NCI-H526 (cell line): ENCODE data around the gene ADCY2.
A peak's percentile ranks its signal among the peaks of the same experiment; 100 is the strongest.

Experiments
- DNase-seq, 2 experiments: peaks; one replicate each; lab custom pipeline; 2025; lab: John Stamatoyannopoulos, UW

ADCY2 gene

GRCh38 chr5:7869474-7870136, 473.7 kb downstream of the ADCY2 start:
- DNase-seq = peak; percentile 16 to 39

DNA sequence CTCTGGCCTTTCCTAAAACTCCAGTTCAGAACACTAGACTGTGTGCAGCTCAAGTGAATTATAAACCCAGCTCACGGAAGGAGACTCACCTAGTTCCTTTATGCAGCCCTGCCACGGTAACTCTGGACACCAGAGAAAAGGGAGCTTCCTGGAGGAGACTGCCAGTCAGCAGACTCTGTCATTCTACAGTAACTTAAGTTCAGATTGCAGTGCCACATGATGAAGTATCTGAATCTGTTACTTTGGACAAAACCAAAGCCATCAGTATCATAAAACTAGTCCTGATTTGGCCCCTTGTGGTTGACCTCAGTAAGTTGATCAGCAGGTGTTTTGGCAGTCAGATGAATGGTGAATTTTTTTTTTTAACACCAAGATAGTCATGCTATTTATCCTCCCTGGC, 475.7 kb downstream of the ADCY2 start:
- no peak for DNase-seq

DNA sequence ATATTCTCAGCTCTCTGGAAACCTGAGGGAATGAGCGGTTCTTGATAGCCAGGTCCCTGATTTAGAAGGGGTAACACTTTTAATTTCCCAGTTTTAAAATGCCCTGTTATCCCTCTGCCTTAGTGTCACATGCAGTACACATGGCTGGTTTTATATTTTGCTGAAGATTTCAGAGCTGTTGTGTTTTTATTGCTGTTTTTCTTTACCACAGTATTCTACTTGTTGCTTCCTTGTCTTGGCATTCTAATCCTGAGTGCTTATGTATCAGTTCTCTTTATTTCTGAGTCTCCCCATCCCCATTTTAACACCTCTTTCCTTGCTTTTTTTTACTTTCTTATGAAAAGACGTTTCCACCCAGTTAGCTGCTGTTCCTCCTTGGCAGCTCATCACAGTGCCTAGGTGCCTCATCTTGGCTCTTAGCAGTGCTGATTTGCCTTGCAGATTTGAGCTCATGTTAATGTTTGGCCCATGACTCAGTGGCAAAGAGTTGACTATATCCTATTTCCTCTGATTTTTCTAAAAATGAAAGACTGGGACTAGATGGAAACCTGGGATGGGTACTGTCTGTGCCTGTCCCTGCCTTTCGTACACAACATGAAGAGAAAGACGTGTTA, 476.7 kb downstream of the ADCY2 start:
- peak; percentile 65 to 70 for DNase-seq

DNA sequence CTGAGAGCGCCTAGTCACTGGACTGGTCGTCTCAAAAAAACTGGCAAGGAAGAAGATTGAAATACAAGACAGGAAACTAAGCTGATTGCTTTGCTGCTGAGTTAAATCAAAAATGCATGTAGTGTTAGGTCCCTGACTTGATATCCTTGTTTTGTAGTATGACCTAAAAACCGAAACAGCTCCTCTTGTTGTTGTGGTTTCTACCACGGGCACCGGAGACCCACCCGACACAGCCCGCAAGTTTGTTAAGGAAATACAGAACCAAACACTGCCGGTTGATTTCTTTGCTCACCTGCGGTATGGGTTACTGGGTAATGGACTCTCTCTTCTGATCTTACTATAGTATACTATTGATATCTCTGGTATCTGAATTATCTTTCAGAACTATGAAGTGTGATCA, 477.3 kb downstream of the ADCY2 start:
- peak; percentile 50 to 79 for DNase-seq

DNA sequence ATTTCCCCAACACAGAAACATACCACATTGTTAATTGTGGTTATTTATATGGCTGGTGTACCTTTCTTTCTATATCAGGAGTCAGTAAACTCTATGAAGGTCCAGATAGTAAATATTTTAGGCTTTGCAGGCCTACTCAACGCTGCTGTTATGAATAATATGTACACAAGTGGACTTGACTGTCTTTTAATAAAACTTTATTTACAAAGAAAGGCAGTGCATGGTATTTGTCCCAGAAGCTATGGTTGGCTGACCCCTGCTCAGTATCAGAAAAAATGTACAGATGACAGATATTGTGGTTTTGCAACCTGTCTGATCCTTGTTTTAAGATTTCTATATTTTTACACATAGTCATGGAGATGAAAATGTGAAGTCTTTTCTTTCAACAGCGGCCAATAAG, 478.7 kb downstream of the ADCY2 start:
- DNase-seq = no peak

GRCh38 chr5:7875151-7875550, 479.2 kb downstream of the ADCY2 start:
- DNase-seq = no peak

GRCh38 chr5:7876867-7877266, 480.9 kb downstream of the ADCY2 start:
- no peak for DNase-seq

GRCh38 chr5:7877851-7878250, 481.9 kb downstream of the ADCY2 start:
- DNase-seq = no peak

DNA sequence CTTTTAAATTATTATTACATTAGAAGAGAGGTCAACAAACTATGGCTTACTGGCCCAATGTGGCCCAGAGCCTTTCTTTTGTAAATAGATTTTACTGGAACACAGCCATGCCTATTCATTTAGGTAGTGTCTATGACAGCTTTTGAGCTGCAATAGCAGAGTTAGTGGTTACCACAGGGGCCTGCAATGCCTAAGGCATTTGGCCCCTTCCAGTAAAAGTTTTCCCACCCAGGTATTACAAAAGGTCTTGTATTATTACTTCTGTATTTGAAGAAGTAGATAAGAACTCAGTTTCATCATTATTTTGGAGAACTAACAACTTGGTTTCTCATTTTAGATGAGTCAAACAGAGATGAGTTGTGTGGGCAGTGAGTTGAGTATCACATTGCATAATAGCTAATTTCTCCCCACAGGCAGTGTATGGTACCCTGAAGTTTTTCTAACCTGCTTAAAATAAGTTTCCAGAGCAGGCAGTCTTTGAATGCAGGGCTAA, 482.5 kb downstream of the ADCY2 start:
- DNase-seq = no peak
